GM18858 (cell line): ENCODE measurements around the gene SH3RF3.

Source experiments
- ATAC-seq: cut with Tn5 transposase; IDR thresholded peaks from one replicate; pipeline ENCODE4 v1.9.1; 2021; ENCODE audit not compliant: unreplicated experiment

The SH3RF3 gene

DNA sequence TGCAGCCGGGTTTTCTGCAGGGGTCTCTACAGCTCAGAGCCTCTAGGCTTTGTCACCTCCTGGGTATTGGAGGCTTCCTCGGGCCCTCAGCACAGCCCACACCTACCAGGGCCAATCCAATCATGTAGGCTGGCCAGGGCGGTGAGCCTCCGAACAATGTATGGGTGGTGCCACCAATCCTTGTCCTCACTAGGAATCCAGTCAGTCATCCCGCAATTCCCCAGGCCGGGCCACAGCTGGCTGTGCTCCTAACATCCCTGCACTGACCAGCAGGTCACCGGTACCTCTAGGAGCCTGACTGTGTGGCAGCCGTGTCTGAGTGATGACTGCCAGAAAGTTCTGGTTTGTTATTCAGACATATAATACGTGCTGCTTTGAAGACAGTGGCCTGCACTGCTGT, 129.4 kb downstream of the SH3RF3 start:
- no peak for ATAC-seq

DNA sequence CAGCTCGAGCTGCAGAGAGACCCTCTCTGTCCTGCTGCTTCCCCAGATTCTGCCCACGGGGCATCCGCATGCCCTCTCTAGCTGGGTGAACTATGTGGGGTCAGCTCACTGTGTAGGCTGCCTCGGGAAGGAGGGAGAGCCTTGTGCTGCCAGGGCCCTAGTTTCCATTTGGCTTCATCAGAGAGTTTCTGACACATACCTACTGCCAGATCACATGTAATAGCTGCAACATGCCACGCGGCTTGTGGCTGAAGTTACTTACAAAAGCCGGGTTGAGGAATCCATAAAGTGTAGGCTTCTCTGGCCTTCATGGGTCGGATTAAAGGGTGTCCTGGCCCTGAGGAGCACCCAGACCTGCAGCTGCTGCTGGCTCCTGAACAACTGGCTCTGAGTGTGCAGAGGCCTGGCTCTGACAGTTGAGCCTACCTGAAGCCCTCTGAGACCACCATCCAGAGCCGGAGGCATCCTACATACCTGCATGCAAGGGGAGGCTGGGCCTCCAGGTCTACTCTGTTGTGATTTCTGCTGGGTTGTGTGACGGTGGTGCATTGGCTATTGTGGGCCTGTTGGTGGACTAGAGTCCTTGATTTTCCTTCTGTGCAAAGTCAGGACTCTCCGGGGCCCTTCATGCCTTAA, 130.0 kb downstream of the SH3RF3 start:
- ATAC-seq, result no peak

DNA sequence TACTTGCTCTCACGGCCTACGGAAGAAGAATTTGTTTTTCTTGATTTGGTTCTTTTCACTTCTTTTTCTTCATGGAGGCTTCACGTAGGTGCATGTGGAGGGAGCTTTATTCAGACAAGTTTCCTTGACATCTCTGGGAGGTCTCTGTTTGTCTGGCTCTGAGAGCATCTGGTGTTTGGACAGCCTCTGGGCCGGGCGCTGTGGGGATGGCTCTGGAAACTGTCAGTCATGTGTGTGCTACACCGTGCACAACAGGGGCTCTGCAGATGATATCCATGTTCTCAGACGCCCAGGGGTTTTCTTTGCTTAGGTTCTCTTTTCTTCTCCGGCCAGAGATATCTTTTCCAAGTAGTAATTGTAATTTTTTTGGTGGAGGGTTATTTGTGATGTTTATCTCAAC, 130.7 kb downstream of the SH3RF3 start:
- ATAC-seq, result no peak

DNA sequence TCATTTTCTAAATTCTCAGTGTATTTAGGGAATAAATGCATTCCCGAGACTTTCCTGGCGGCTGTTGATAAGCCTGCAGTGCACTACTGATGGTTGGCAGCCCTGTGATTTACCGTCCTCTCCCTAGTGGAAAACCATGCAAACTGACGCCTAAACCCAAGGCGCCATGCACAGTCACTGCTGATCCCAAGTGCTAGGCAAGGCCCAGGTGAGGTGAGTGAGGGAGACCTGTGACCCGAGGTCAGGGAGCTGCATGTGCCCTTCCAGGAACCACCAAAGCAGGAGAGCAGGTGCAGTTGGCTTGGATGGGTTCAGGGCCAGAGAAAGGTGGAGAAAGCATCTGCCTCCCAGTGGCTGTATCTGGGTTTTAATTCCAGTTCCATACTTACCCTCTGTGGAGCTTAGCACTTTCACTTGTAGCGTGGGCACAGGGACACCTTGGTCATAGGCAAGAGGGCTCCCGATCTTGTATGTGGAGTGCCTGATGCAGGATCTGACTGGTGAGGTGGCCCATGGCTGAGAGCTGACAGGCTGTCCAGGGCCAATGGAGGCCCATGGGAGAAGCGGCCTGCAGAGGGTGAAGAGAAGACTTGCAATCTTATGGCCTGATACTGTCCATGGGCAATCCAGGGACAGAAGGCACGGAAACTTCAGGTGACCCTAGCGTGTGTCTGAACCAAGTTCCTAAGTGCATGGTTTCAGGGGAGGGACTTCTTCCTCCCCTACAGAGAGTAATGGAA, 131.3 kb downstream of the SH3RF3 start:
- no peak for ATAC-seq

DNA sequence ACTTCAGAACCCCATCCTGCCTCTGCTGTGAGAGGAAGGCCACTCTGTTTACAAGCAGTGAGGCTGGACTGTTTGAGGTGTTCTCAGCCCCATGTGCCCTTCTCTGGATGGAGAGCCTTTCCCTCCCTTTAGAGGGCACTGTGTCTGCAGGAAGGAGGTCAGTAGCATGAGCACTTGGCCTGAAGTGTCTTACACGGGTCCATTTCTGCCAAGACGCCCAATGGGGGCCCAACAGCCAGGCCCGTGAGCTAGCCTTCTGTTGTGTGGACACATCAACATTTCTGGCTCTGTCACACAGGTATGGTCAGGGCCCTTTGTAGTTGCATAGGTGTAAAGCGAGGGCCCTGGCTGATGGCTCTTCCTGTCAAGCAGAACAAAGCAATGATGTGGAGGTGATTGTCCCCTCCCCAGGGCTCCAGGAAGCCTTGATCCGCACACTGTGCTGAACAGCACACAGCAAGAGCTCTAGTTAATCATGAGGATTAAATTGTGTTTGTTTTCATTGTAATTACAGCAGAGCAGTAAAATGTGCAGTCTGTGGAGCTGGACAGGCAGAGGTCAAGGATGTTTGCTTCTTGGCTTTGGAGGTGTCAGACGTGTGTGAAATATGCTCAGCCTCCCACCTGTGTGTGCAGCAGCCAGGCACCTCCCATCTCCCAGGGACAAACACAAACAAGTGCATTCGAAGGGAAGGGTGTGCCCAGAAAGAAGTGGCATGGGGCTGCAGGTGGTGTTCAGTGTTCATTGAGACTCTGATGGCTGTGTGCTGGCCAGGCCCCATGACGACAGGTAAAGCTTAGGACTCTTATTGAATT, 132.1 kb downstream of the SH3RF3 start:
- ATAC-seq, result no peak

DNA sequence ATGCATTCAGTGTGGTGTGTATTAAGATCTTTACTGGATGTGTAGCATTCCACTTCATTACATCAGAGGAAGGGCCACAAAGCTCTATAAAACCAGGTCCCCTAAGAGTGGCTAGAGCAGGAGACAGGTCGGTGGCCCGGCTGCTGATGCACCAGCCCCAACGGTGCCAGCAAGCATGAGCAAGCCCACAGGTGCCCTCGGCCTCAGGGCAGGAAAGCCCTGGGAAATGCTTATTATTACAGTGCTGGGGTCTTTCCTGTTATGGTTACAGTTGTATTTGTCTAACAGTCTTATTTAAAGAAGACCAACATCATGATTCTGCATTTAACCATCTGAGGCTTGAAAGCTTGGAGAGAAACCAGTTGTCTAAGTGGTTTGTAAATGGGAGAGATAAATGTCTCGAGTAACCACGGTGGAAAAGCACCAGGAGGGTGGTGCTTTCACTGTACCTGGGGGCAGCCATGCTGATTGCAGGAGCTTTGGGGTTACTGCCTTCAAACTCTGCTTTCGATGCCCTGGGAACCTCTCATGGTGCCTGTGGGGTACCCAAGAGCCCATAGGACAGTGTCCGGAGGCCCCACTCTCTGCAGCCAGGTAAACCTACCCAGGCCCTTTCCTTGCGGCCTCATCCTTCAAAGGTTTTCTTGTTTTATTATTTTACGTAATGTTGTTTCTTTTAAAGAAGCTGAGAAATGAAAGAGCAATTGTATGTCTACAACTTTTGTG, 133.1 kb downstream of the SH3RF3 start:
- no peak for ATAC-seq

DNA sequence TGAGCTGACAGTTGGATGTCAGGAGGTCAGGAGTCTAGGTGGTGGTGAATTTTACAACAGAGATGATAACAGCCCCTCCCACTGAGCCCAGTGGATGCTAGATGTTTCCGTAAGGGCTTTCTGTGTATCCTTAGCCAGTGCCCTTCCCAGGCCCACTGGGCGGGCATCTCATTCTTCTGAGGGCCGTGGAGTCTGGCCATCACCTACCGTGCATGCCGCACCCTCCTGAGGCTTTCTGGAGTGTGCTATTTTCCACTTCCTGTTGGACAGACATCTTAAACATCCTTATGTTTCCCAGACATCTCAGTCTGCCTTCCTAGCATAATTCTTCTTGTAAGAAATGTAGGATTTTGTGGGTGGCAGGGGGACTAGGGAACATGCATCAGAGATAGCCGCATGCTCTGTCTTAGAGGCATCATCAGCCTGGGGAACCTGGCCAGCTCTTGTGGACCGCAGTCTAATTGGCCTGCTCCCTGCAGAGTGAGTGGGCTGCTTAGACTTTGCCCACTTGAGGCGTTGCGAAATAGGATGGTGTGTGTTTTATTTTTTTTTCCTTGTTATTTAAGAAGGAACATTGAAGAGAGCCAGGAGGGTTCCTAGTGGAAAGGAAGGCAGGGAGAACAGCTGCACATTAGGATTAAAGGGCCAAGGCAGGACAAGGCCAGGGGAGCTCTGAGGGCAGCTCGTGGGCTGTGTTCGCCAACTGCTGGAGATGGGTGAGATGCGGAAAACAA, 135.8 kb downstream of the SH3RF3 start:
- ATAC-seq, result no peak

DNA sequence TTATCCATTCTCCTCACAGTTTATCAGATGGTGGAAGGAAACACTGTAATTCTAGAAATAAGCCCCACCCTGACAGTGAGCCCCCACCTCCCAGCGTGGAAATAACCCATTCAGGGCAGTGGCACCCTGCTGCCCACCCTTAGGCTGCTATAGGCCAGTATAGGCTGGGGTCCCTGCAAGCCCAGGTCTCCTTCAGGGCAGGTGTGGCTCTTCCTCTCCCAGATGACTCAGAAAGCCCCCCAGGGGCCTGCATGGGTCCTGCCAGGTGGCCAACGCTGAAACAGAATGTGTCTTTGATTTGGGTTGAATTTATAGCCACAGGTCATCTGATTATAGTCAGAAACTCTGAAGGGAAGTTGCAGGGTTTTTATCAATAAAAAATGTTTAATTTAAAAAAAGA, 136.4 kb downstream of the SH3RF3 start:
- ATAC-seq, result no peak

DNA sequence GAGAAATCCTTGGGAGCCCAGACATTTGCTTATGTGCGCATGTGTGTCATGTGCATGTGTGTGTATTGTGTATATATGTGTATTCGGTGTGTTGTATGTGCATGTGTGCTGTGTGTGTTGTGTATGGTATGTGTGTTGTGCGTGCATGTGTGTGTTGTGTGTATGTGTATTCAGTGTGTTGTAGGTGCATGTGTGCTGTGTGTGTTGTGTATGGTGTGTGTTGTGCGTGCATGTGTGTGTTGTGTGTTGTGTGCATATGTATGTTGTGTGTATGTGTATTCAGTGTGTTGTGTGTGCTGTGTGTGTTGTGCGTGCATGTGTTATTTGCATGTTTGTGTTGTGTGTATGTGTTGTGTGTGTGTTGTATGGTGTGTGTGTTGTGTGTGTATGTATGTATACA, 136.9 kb downstream of the SH3RF3 start:
- ATAC-seq, result no peak

DNA sequence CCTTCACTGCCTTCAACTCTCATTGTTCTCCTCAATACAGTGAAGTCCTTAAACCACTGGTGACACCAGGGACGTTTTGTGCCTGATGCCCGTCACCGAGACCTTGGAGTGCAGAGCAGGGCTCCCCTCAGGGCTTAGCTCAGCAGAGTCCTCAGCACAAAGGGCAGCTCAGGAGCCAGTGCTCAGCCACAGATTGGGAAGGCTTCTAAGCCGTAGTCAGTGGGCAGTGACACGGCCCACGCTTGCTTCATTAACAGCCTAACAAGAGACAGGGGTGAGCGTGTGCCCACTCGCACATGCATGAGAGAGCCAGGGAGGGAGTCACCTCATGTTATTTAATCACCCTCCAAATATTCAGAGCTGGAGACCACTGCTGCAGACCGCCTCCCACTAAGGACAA, 137.5 kb downstream of the SH3RF3 start:
- no peak for ATAC-seq

DNA sequence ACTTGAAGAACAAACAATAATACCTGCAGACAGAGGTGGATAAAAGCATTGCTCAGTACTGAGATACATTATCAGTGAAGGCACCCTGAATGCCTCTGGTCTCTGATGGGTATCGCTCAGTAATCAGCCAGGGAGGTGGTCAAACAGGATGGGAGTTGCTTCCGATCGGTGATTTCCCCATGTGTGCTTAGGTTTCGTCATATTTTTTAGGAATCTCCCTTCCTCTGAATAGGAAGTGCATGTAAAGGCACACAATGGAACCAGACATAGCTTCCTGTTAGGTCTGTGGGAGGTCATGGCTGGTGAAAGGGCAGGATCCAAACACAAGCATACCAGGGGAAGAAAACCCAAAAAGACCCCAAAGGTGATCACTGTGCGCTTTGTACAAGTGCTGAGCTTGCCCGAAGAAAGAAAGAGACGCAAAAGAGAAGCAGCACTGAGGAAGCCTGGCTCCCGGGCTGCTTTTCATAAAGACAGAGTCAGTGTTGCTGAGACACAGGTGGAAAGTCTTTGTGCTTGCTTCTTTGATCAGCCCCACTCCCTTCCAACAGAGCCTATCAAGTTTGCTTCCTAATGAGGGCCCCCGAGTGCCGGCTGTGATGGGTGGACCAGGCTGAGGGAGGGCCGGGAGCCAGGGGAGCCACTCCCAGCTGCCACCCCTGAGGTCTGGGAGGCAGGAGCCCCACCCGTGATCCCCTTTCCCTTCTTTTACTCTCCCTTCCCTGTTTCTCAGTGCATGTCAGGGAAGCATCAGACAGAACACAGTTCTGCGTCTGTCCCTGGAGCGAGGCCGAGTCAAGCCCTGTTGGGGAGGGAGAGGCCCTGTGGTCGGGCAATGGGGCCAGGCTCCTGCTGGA, 138.2 kb downstream of the SH3RF3 start:
- no peak for ATAC-seq

DNA sequence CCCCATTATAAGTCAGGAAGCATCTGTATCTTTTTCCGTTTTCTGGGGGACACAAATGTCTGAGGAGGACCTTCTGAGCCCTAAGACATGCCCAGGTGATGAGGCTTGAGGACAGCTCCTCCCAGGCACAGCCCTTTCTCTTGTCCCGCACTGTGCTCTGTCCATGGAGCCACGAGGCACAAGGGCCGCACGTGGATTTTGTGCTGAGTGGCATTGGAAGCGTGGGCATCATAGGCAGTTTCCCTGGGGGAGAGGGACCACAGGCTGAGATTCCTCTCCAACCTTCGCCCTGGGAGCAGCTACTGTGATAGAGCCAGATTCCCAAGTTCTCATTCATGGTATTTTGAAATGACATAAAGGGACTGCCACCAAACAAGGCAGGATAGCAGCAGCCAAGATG, 139.9 kb downstream of the SH3RF3 start:
- no peak for ATAC-seq

DNA sequence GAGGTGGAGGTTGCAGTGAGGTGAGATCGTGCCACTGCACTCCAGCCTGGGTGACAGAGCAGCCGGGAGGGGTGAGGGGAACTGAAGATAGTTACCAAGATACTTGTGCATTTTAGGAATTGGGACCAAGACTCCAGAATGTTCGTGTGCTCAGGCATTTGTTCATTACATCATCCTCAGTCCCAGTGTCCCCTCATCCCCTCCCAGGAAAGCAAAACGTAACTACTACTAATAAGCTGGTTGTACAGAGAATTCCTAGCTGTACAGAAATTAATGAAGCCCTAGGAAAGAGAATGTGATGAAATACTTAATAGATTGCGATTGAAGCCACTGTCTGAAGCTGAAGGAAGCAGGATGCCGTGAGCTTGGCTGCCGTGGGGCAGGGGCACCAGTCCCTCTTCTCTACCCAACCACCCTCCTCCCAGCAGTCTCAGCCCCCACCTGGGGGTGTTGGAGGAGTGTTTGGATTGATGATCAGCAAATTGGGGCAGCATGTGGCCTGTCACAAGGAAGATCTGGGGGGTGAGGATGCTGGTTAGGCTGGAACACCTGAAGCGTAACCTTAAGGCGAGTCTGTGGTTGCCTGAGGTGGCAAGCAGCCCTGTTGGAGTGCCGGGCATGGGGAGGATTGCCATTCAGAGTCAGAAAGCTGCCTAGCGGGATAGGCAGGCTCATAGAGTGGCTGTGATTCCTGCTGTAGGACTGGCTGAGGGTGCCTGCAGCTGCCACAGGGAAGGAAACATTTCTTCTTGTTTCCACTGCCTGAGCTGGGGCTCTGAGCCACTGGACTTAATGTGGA, 140.9 kb downstream of the SH3RF3 start:
- no peak for ATAC-seq

DNA sequence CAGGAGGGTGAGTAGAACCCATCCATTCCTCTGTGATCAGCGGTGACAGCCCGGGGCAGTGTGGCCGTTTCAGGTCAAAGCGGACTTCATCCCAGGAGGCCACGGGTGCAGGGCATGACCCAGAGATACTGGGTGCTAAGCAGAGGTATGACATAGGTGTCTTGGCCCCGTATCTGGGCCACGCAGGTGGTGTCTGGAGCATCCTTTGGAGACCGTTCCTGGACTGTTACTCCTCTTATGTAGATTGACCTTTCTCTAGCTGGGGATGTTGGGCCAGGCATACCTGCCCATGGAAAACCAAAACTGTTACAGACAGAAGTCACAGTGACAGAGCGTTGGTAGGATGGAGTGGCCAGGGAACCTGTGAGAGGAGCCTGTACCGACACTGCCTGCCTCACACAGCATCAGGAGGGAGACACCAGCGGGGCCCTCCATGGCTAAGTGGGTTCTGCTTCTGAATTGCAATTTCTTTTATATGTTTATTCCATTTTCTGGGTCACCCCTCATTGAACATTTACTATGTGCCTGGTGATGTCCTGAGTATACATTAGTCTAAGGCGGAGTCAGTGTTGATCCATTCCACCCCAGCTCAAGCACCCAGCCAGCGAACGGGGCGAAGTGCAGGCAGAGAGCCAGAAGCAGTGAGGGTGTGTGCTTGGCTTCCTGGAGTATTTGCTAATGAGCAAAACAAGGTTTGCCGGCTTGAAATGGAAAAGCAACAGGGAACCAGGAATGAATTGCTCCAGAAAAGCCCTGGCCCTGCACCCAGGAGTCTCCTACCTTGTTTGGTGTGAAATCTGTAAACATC, 141.7 kb downstream of the SH3RF3 start:
- ATAC-seq, result no peak

DNA sequence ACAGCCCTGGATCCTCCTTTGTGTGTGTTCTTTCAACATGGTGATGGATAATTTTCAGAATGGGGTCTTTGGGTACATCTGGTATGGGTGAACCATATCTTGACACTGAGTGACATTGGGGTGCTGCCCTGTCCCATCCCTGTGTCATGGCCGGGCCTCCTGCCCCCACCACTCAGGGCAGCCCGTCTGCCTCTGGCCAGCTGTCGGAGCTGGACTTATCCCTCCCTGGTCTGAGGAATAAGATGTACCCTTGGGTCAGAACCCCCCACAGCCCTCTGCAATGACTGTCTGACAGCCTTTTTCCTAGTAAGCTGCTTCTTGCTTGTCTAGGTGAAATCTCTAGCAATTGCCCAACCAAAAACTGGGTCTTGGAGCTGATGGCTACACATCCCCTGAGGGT, 142.9 kb downstream of the SH3RF3 start:
- no peak for ATAC-seq

DNA sequence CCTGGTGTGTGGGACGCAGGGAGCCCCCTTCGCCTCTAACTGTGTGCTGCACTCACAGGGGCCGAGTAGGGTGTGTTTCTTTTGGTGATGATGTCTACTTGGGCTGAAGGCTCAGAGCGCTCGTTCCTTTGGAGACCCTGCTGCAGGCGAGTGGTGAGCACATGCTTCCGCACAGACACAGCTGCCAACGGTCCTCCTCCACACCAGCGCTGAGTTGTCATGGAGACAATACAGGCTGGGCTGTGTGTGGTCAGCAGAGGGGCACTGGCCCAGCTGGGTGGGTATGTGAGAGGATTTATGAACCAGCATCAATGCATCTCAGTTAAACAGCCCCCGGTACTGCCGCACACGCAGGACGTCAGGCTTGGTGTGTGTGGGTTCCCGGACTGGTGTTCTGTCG, 143.5 kb downstream of the SH3RF3 start:
- no peak for ATAC-seq

DNA sequence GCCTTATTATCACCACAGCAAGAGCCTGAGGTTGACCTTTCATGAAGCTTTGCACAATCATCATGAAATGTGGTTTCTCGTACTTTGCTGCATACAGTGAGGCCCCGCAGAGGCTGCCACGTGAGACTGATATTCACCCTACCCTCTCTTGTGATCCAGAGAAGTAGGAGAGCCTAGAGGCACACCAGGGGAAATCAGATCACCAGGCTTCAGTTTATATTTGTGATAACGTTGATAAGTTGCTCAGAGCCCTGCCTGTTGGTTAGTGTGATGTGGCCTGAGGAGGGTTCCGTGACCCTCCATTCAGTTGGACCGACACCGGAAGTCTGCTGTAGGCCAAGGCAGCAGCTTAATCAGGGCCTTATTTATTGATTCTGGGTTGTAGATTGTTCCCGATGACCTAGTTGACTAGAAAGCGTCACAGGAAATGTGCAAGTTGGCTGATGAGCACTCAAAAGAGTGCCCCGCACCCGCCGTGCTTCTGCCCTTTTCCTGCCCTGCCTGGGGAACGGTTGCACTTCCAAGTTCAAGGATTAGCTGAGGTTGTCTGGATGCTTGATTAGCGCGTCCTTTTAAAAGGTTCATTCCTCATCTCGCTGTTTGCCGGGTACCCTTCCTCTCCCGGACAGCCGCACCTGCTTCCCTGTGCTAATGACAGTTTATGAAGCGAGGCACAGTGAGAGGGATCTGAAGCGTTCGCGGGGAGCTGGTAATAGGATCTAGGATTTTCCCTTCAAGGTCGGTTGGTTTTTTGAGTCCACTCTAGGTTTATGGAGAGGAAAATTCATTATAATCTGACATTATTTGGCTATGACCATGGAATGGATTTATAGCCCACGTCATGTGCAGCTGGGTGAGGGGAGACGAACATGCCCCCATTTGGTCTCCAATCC, 146.4 kb downstream of the SH3RF3 start:
- no peak for ATAC-seq
